Stimulated activated naive CD8-positive, alpha-beta T cell treated with anti-CD3 and anti-CD28 coated beads, Interleukin-15, Interleukin-2, amounts not matched to agents 100 ng/mL and 50 ng/mL, for 24 hours (primary cell): ENCODE results near the gene CSNK2B.

Experiments
- H3K27ac Mint-ChIP-seq: one replicate; pipeline ENCODE4 v1.8.0; 2021; ENCODE audit warnings: mild to moderate bottlenecking, mixed read lengths
- H3K27me3 Mint-ChIP-seq: one replicate; pipeline ENCODE4 v1.8.0; 2021; ENCODE audit warnings: mixed read lengths
- H3K36me3 Mint-ChIP-seq: one replicate; pipeline ENCODE4 v1.8.0; 2021; ENCODE audit warnings: low read depth, mixed read lengths
- H3K4me1 Mint-ChIP-seq: one replicate; pipeline ENCODE4 v1.8.0; 2021; ENCODE audit warnings: low read depth, mixed read lengths
- H3K4me3 Mint-ChIP-seq: one replicate; pipeline ENCODE4 v1.8.0; 2021; ENCODE audit warnings: mild to moderate bottlenecking, mixed read lengths
- H3K9me3 Mint-ChIP-seq: one replicate; pipeline ENCODE4 v1.8.0; 2021; ENCODE audit warnings: mixed read lengths

CSNK2B gene

GRCh38 chr6:31631681-31632278 is 34.1 kb upstream of the CSNK2B start:
- no peaks in the 10 kb centered on the region for H3K9me3 Mint-ChIP-seq
- H3K27ac Mint-ChIP-seq, result no peak overlapping the region
- H3K4me3 Mint-ChIP-seq, result no peak overlapping the region
- H3K27me3 Mint-ChIP-seq, result no peaks in the 10 kb centered on the region
- H3K36me3 Mint-ChIP-seq, result peaks cover 88% of the 10 kb centered on the region
- H3K4me1 Mint-ChIP-seq, result peaks cover 2% of the 10 kb centered on the region

GRCh38 chr6:31632279-31632946 is 33.5 kb upstream of the CSNK2B start:
- no peak overlapping the region for H3K4me3 Mint-ChIP-seq
- peaks cover 2% of the 10 kb centered on the region for H3K4me1 Mint-ChIP-seq
- no peaks in the 10 kb centered on the region for H3K27me3 Mint-ChIP-seq
- no peak overlapping the region for H3K27ac Mint-ChIP-seq
- peaks cover 88% of the 10 kb centered on the region for H3K36me3 Mint-ChIP-seq
- no peaks in the 10 kb centered on the region for H3K9me3 Mint-ChIP-seq

- Mint-ChIP-seq H3K27ac (peak overlapping the region; percentile 26), H3K4me1 (no peaks in the 10 kb centered on the region), H3K36me3 (peaks cover 87% of the 10 kb centered on the region)
These were observed 32.4 kb upstream of the CSNK2B start for GRCh38 chr6:31633447-31633846.

GRCh38 chr6:31634131-31634530 is 31.7 kb upstream of the CSNK2B start:
- Mint-ChIP-seq H3K27me3 (no peaks in the 10 kb centered on the region), H3K27ac (peak overlapping the region; percentile 72), H3K4me3 (no peak overlapping the region), H3K36me3 (peaks cover 86% of the 10 kb centered on the region), H3K4me1 (peaks cover 4% of the 10 kb centered on the region), H3K9me3 (no peaks in the 10 kb centered on the region)

More at GRCh38 chr6:31633447-31633846, 32.4 kb upstream of the CSNK2B start:
- H3K27me3 Mint-ChIP-seq, result no peaks in the 10 kb centered on the region
- no peak overlapping the region for H3K4me3 Mint-ChIP-seq
- H3K9me3 Mint-ChIP-seq, result no peaks in the 10 kb centered on the region

GRCh38 chr6:31634969-31635575 is 30.8 kb upstream of the CSNK2B start:
- peaks cover 11% of the 10 kb centered on the region for H3K4me1 Mint-ChIP-seq
- no peaks in the 10 kb centered on the region for H3K27me3 Mint-ChIP-seq
- no peak overlapping the region for H3K27ac Mint-ChIP-seq
- H3K9me3 Mint-ChIP-seq, result no peaks in the 10 kb centered on the region
- H3K36me3 Mint-ChIP-seq, result peaks cover 83% of the 10 kb centered on the region
- no peak overlapping the region for H3K4me3 Mint-ChIP-seq

GRCh38 chr6:31636698-31637596 is 28.9 kb upstream of the CSNK2B start:
- Mint-ChIP-seq H3K4me3 (no peak overlapping the region), H3K27me3 (no peaks in the 10 kb centered on the region), H3K4me1 (peaks cover 11% of the 10 kb centered on the region), H3K36me3 (peaks cover 78% of the 10 kb centered on the region), H3K27ac (no peak overlapping the region), H3K9me3 (no peaks in the 10 kb centered on the region)

- H3K27ac Mint-ChIP-seq, result peak overlapping the region; percentile 90
- H3K9me3 Mint-ChIP-seq, result no peaks in the 10 kb centered on the region
- H3K36me3 Mint-ChIP-seq, result peaks cover 71% of the 10 kb centered on the region
- H3K4me1 Mint-ChIP-seq, result peaks cover 11% of the 10 kb centered on the region
- no peaks in the 10 kb centered on the region for H3K27me3 Mint-ChIP-seq
- H3K4me3 Mint-ChIP-seq, result no peak overlapping the region
These were observed 26.8 kb upstream of the CSNK2B start for GRCh38 chr6:31639043-31639442.

- peaks cover 11% of the 10 kb centered on the region for H3K4me1 Mint-ChIP-seq
These were observed 26.4 kb upstream of the CSNK2B start for GRCh38 chr6:31639449-31639861.

GRCh38 chr6:31640612-31641011 is 25.3 kb upstream of the CSNK2B start:
- Mint-ChIP-seq H3K4me3 (no peak overlapping the region), H3K27ac (peak overlapping the region; percentile 81), H3K4me1 (peaks cover 11% of the 10 kb centered on the region), H3K27me3 (no peaks in the 10 kb centered on the region), H3K9me3 (no peaks in the 10 kb centered on the region), H3K36me3 (peaks cover 72% of the 10 kb centered on the region)

More at GRCh38 chr6:31639449-31639861, 26.4 kb upstream of the CSNK2B start:
- H3K9me3 Mint-ChIP-seq, result no peaks in the 10 kb centered on the region
- H3K4me3 Mint-ChIP-seq, result no peak overlapping the region
- H3K36me3 Mint-ChIP-seq, result peaks cover 69% of the 10 kb centered on the region
- peak overlapping the region; percentile 90 for H3K27ac Mint-ChIP-seq
- H3K27me3 Mint-ChIP-seq, result no peaks in the 10 kb centered on the region

GRCh38 chr6:31641370-31641769 is 24.5 kb upstream of the CSNK2B start:
- Mint-ChIP-seq H3K9me3 (no peaks in the 10 kb centered on the region), H3K36me3 (peaks cover 68% of the 10 kb centered on the region), H3K27me3 (no peaks in the 10 kb centered on the region), H3K4me1 (peaks cover 11% of the 10 kb centered on the region), H3K4me3 (no peak overlapping the region), H3K27ac (no peak overlapping the region)

- H3K27me3 Mint-ChIP-seq, result no peaks in the 10 kb centered on the region
These were observed 22.9 kb upstream of the CSNK2B start for GRCh38 chr6:31642798-31643570.

GRCh38 chr6:31643818-31644454 is 21.9 kb upstream of the CSNK2B start:
- H3K4me3 Mint-ChIP-seq, result no peak overlapping the region
- no peaks in the 10 kb centered on the region for H3K27me3 Mint-ChIP-seq
- peaks cover 8% of the 10 kb centered on the region for H3K4me1 Mint-ChIP-seq
- no peaks in the 10 kb centered on the region for H3K9me3 Mint-ChIP-seq
- no peak overlapping the region for H3K27ac Mint-ChIP-seq
- H3K36me3 Mint-ChIP-seq, result peaks cover 61% of the 10 kb centered on the region

More at GRCh38 chr6:31642798-31643570, 22.9 kb upstream of the CSNK2B start:
- H3K4me3 Mint-ChIP-seq, result no peak overlapping the region
- peaks cover 11% of the 10 kb centered on the region for H3K4me1 Mint-ChIP-seq
- H3K9me3 Mint-ChIP-seq, result no peaks in the 10 kb centered on the region
- peaks cover 63% of the 10 kb centered on the region for H3K36me3 Mint-ChIP-seq
- H3K27ac Mint-ChIP-seq, result no peak overlapping the region

GRCh38 chr6:31645325-31645724 is 20.6 kb upstream of the CSNK2B start:
- H3K36me3 Mint-ChIP-seq, result peaks cover 62% of the 10 kb centered on the region
- no peaks in the 10 kb centered on the region for H3K9me3 Mint-ChIP-seq
- H3K4me1 Mint-ChIP-seq, result peaks cover 4% of the 10 kb centered on the region
- peak overlapping the region; percentile 32 for H3K27ac Mint-ChIP-seq
- H3K27me3 Mint-ChIP-seq, result no peaks in the 10 kb centered on the region
- no peak overlapping the region for H3K4me3 Mint-ChIP-seq
